GM23248 (cell line): ENCODE results near the gene WBP2. TPM values are rescaled to one million over a fixed set of nuclear protein-coding genes. Genes with fewer than 3 reads are reported as not detected.
A peak's percentile ranks its signal among the peaks of the same experiment; 100 is the strongest.

Source experiments
- DNase-seq: peaks from one replicate; pipeline ENCODE4 v3.0.0-alpha.2; 2015
- H2AFZ ChIP-seq: fragments of 200-600 bp; sonication (generic); 2 replicates; pipeline ENCODE4 v1.6.1; 2016; ENCODE audit warnings: antibody characterized with exemption
- H3F3A ChIP-seq: fragments of 200-600 bp; sonication (generic); 2 replicates; pipeline ENCODE4 v1.6.1; 2016; ENCODE audit warnings: mild to moderate bottlenecking, antibody characterized with exemption, mixed run types; ENCODE audit not compliant: insufficient read depth
- H3K27ac ChIP-seq: fragments of 200-600 bp; sonication (generic); 2 replicates; pipeline ENCODE4 v1.5.1; 2016; ENCODE audit warnings: mild to moderate bottlenecking
- H3K27me3 ChIP-seq: fragments of 200-600 bp; sonication (generic); replicated peaks from 2 replicates; pipeline ENCODE4 v1.6.1; 2016; ENCODE audit warnings: mild to moderate bottlenecking; ENCODE audit not compliant: insufficient read depth
- H3K36me3 ChIP-seq: fragments of 200-600 bp; sonication (generic); 2 replicates; pipeline ENCODE4 v1.6.1; 2016; ENCODE audit warnings: low read depth, mild to moderate bottlenecking
- H3K4me1 ChIP-seq: fragments of 200-600 bp; sonication (generic); 2 replicates; pipeline ENCODE4 v1.6.1; 2016; ENCODE audit warnings: mild to moderate bottlenecking; ENCODE audit not compliant: insufficient read depth
- H3K4me2 ChIP-seq: fragments of 200-600 bp; sonication (generic); one replicate; pipeline ENCODE4 v1.6.1; 2016; ENCODE audit warnings: mild to moderate bottlenecking; ENCODE audit not compliant: unreplicated experiment
- H3K4me3 ChIP-seq: fragments of 200-600 bp; sonication (generic); 2 replicates; pipeline ENCODE4 v1.5.1; 2016; ENCODE audit warnings: mild to moderate bottlenecking
- H3K79me2 ChIP-seq: fragments of 200-600 bp; sonication (generic); 2 replicates; pipeline ENCODE4 v1.6.1; 2016; ENCODE audit warnings: mild to moderate bottlenecking; ENCODE audit not compliant: insufficient read depth
- H3K9ac ChIP-seq: fragments of 200-600 bp; sonication (generic); 2 replicates; pipeline ENCODE4 v1.6.1; 2016; ENCODE audit warnings: mild to moderate bottlenecking
- H3K9me2 ChIP-seq: fragments of 200-600 bp; sonication (generic); 2 replicates; pipeline ENCODE4 v1.6.1; 2016; ENCODE audit warnings: mixed run types, mild to moderate bottlenecking, moderate library complexity; ENCODE audit not compliant: insufficient read depth
- H3K9me3 ChIP-seq: fragments of 200-600 bp; sonication (generic); one replicate; pipeline ENCODE4 v1.6.1; 2017; ENCODE audit warnings: low read depth
- H4K20me1 ChIP-seq: fragments of 200-600 bp; sonication (generic); 2 replicates; pipeline ENCODE4 v1.6.0; 2016; ENCODE audit not compliant: insufficient read depth
- EZH2 ChIP-seq: fragments of 200-600 bp; sonication (generic); IDR thresholded peaks from 2 replicates; pipeline ENCODE4 v1.6.1; 2018; ENCODE audit warnings: antibody characterized with exemption, mild to moderate bottlenecking; ENCODE audit not compliant: insufficient read depth, poor library complexity, severe bottlenecking
- EZH2phosphoT487 ChIP-seq: fragments of 200-600 bp; sonication (generic); IDR thresholded peaks from 2 replicates; pipeline ENCODE4 v1.6.1; 2018; ENCODE audit warnings: antibody characterized with exemption, moderate library complexity, mild to moderate bottlenecking, low read depth; ENCODE audit not compliant: insufficient read depth
- WGBS, 2 experiments: methylation state at CpG; one replicate each; pipeline ENCODE4 v1.1.6; 2015 to 2017; ENCODE audit warnings: low lambda C conversion rate in 2 of 2, low coverage in 1 of 2; ENCODE audit errors: missing lambda C conversion rate in 2 of 2; 5-methylcytosine and 5-hydroxymethylcytosine counted together
- in situ Hi-C: fragments of 300-500 bp; cut with MboI; formaldehyde crosslinking; loops from 2 replicates; pipeline ENCODE4 v1.15.0; 2020
- polyA plus RNA-seq: library from polyadenylated mRNA; unstranded; fragments of >200 nt; fragmentation: Nextera tagmentation; extraction: Ambion mirVana; gene quantifications from 2 replicates; pipeline ENCODE4 v1.2.1, GENCODE V29; 2016
- total RNA-seq: library from RNA; depleted of rRNA; stranded (reverse); fragments of >200 nt; shearing (Covaris generic); gene quantifications from 2 replicates; pipeline ENCODE4 v1.2.3, GENCODE V29; 2014

Gene WBP2
- total and polyA plus RNA-seq, 2 experiments from 2014 or later, result 17.4 to 59.4 TPM

GRCh38 chr17:75885431-75885830 is 30.3 kb upstream of the WBP2 start:
- no peak for DNase-seq

GRCh38 chr17:75881678-75882454 is 26.7 kb upstream of the WBP2 start:
- Histone ChIP-seq H3K4me2 (no peak overlapping the region), H3K4me3 (no peak overlapping the region), H3K27ac (no peak overlapping the region), H3K4me1 (peaks cover 5% of the 10 kb centered on the region; the same call in 1 of the 2 replicates), H3K36me3 (no peaks in the 10 kb centered on the region), H3K27me3 (peaks cover 12% of the 10 kb centered on the region), H3K79me2 (no peaks in the 10 kb centered on the region), H3K9ac (no peak overlapping the region), H4K20me1 (no peaks in the 10 kb centered on the region), H3K9me2 (no peaks in the 10 kb centered on the region), H3F3A (0 out of 2 replicates have a peak, but pooled peaks cover 8% of the 10 kb centered on the region), H3K9me3 (no peaks in the 10 kb centered on the region), H2AFZ (no peak overlapping the region)
- TF ChIP-seq EZH2 (no peak), EZH2phosphoT487 (no peak)
- DNase-seq, result no peak
- WGBS, 2 experiments, result 35 to 39% methylated on average over 15 of the region's 15 CpGs
- in situ Hi-C loops, result no loop called here

More at GRCh38 chr17:75885431-75885830, 30.3 kb upstream of the WBP2 start:
- Histone ChIP-seq H3K79me2 (no peaks in the 10 kb centered on the region), H3K4me1 (no peaks in the 10 kb centered on the region), H3K36me3 (no peaks in the 10 kb centered on the region), H3K27ac (no peak overlapping the region), H3K4me2 (no peak overlapping the region), H3K9me2 (no peaks in the 10 kb centered on the region), H3F3A (peaks cover 7% of the 10 kb centered on the region; the same call in 1 of the 2 replicates), H3K4me3 (no peak overlapping the region), H3K9ac (no peak overlapping the region), H4K20me1 (no peaks in the 10 kb centered on the region), H3K9me3 (no peaks in the 10 kb centered on the region), H3K27me3 (no peaks in the 10 kb centered on the region), H2AFZ (no peak overlapping the region)
- in situ Hi-C loops, result no loop called here
- 85 to 88% methylated on average over 8 of the region's 8 CpGs for WGBS, 2 experiments
- TF ChIP-seq EZH2phosphoT487, result no peak
- TF ChIP-seq EZH2, result no peak

- Histone ChIP-seq H3K4me3 (no peak overlapping the region), H3K27ac (no peak overlapping the region), H3K4me1 (peaks cover 20% of the 10 kb centered on the region), H2AFZ (no peak overlapping the region), H3K4me2 (no peak overlapping the region), H3K9me3 (no peaks in the 10 kb centered on the region), H3K36me3 (no peaks in the 10 kb centered on the region), H3K9ac (no peak overlapping the region), H3K9me2 (no peaks in the 10 kb centered on the region), H3K27me3 (peaks cover 12% of the 10 kb centered on the region), H3K79me2 (no peaks in the 10 kb centered on the region), H4K20me1 (no peaks in the 10 kb centered on the region), H3F3A (0 out of 2 replicates have a peak, but pooled peaks cover 11% of the 10 kb centered on the region)
- no peak for DNase-seq
- TF ChIP-seq EZH2 (no peak), EZH2phosphoT487 (no peak)
- in situ Hi-C loops, result no loop called here
- 55 to 61% methylated on average over 7 of the region's 7 CpGs for WGBS, 2 experiments
Measured at GRCh38 chr17:75880266-75880665, 25.1 kb upstream of the WBP2 start.

GRCh38 chr17:75878174-75878998 is 23.3 kb upstream of the WBP2 start, which contains the start of gene TRIM47:
TRIM47 (minus strand) TSS chr17:75878581; CDS start chr17:75878548, 33 bp downstream.
- peak within 1 kb of the TSS; percentile 67 for H2AFZ ChIP-seq
- no peaks in the 10 kb centered on the region for H3K9me2 ChIP-seq
- in situ Hi-C loops, result no loop called here
- H3K36me3 ChIP-seq, result no peaks in the 10 kb centered on the region
- no peak for TF ChIP-seq EZH2phosphoT487
- TF ChIP-seq EZH2, result no peak
- WGBS, 2 experiments, result 5 to 8% methylated on average over 39 to 68 of the region's 87 CpGs
- peaks cover 12% of the 10 kb centered on the region for H3K27me3 ChIP-seq
- H3K4me1 ChIP-seq, result peaks cover 20% of the 10 kb centered on the region
- no peaks in the 10 kb centered on the region for H3K9me3 ChIP-seq
- H3K4me3 ChIP-seq, result peak within 1 kb of the TSS; percentile 63
- H3K4me2 ChIP-seq, result peak within 1 kb of the TSS; percentile 62
- peak within 1 kb of the TSS; percentile 41 for H3K27ac ChIP-seq
- peak within 1 kb of the TSS; percentile 75 for H3K9ac ChIP-seq
- DNase-seq, result peak; percentile 72
- 0 out of 2 replicates have a peak, but pooled peaks cover 11% of the 10 kb centered on the region for H3F3A ChIP-seq
- H3K79me2 ChIP-seq, result no peaks in the 10 kb centered on the region
- no peaks in the 10 kb centered on the region for H4K20me1 ChIP-seq
